Ovary (tissue), 3 donors: ENCODE results near the gene MRNIP.

ENCODE experiments used
- CTCF ChIP-seq, 3 donors: fragments of 450-650 bp in 2 of 3; fragments of 200-600 bp in 1 of 3; IDR thresholded peaks; one replicate each; pipeline versions ENCODE4 v1.5.1 to v1.8.0; 2016 to 2022; ENCODE audit warnings: antibody characterized with exemption in 3 of 3, mild to moderate bottlenecking in 1 of 3
- EP300 ChIP-seq: sonication (generic); formaldehyde crosslinking; IDR thresholded peaks from one replicate; pipeline ENCODE4 v1.6.1; 2017; ENCODE audit warnings: antibody characterized with exemption
- donor health status: DM: no; HTN: no; CAD: no.

- no peak for TF ChIP-seq CTCF (IDR thresholded peaks at IDR 0.05)
- TF ChIP-seq EP300, result no peak
These were observed 46.0 kb upstream of the MRNIP start for GRCh38 chr5:179904463-179905160.
